Endothelial cell of umbilical vein (primary cell): ENCODE data around the gene SURF1. TPM values are rescaled to one million over a fixed set of nuclear protein-coding genes. Genes with fewer than 3 reads are reported as not detected.

Experiments used
- BruUV-seq: library from RNA; stranded (reverse); fragments of 400-500 nt; replicated peaks from 2 replicates; lab custom pipeline; 2021; lab: Mats Ljungman, UMichigan
- CTCF ChIA-PET: fragments of 300-600, 350-600 bp; sonication (Branson Sonifier 250); formaldehyde crosslinking; loops from one replicate; lab custom pipeline; 2021; ENCODE audit warnings: antibody characterized with exemption, inconsistent platforms; lab: Charles Lee
- POLR2A ChIA-PET: fragments of 300-600, 350-600 bp; sonication (Branson Sonifier 250); formaldehyde crosslinking; loops from one replicate; lab custom pipeline; 2021; ENCODE audit warnings: antibody characterized with exemption, inconsistent platforms; lab: Charles Lee
- DNase-seq: peaks from one replicate; pipeline ENCODE4 v3.0.0-alpha.2; 2011; ENCODE audit warnings: low read depth, low spot score
- FAIRE-seq: peaks from 2 replicates; lab custom pipeline; 2011; peaks lifted over from hg19 to GRCh38; lab: Jason Lieb, UNC
- H2AFZ ChIP-seq: 2 replicates; pipeline ENCODE4 v1.6.0; 2012; ENCODE audit warnings: low read depth, low read length, control low read depth, inconsistent platforms
- H3K27ac ChIP-seq: 2 replicates; pipeline ENCODE4 v1.5.1; 2011; ENCODE audit warnings: low read depth, mild to moderate bottlenecking, control low read depth, low read length, moderate library complexity; ENCODE audit not compliant: insufficient read depth
- H3K27me3 ChIP-seq, 2 experiments: 2 replicates each; pipeline versions ENCODE4 v1.6.0 to v1.6.1; 2011; ENCODE audit warnings: low read length in 2 of 2, mixed read lengths in 1 of 2; ENCODE audit not compliant: control insufficient read depth in 2 of 2, insufficient read depth in 2 of 2
- H3K36me3 ChIP-seq, 2 experiments: 2 replicates in 1 of 2; 3 replicates in 1 of 2; pipeline ENCODE4 v1.5.1; 2011; ENCODE audit warnings: low read length in 2 of 2, mild to moderate bottlenecking in 1 of 2, moderate library complexity in 1 of 2; ENCODE audit not compliant: control insufficient read depth in 2 of 2, insufficient read depth in 2 of 2; ENCODE audit errors: extremely low read depth in 1 of 2
- H3K4me1 ChIP-seq: 3 replicates; pipeline ENCODE4 v1.5.1; 2011; ENCODE audit warnings: mild to moderate bottlenecking, low read length; ENCODE audit not compliant: control insufficient read depth, insufficient read depth; ENCODE audit errors: extremely low read depth
- H3K4me2 ChIP-seq: 2 replicates; pipeline ENCODE4 v1.6.1; 2011; ENCODE audit warnings: low read length, control low read depth, mixed read lengths; ENCODE audit not compliant: insufficient read depth
- H3K4me3 ChIP-seq, 3 experiments: fragments of 200-600 bp in 1 of 3; sonication (generic), shearing (Covaris generic) in 1 of 3; replicated peaks in 1 of 3; 2 replicates each; pipeline ENCODE4 v1.5.1; 2011 to 2016; ENCODE audit warnings: control low read depth in 3 of 3, low read length in 3 of 3, mild to moderate bottlenecking in 2 of 3, inconsistent platforms in 1 of 3, low read depth in 1 of 3, moderate library complexity in 1 of 3; ENCODE audit not compliant: insufficient read depth in 1 of 3
- H3K79me2 ChIP-seq: 2 replicates; pipeline ENCODE4 v1.6.0; 2012; ENCODE audit warnings: low read length, inconsistent platforms; ENCODE audit not compliant: control insufficient read depth, insufficient read depth
- H3K9ac ChIP-seq: replicated peaks from 2 replicates; pipeline ENCODE3; 2011; ENCODE audit warnings: low read length, control low read depth; ENCODE audit not compliant: insufficient read depth; ENCODE audit errors: extremely low read depth
- H3K9me1 ChIP-seq: replicated peaks from 3 replicates; pipeline ENCODE4 v1.6.0; 2011; ENCODE audit warnings: mild to moderate bottlenecking, low read length; ENCODE audit not compliant: control insufficient read depth, insufficient read depth; ENCODE audit errors: extremely low read depth
- H3K9me3 ChIP-seq: replicated peaks from 2 replicates; pipeline ENCODE4 v1.5.1; 2012; ENCODE audit warnings: low read length, inconsistent platforms; ENCODE audit not compliant: control insufficient read depth, insufficient read depth
- H4K20me1 ChIP-seq: replicated peaks from 2 replicates; pipeline ENCODE3; 2011; ENCODE audit warnings: mild to moderate bottlenecking, low read length; ENCODE audit not compliant: control insufficient read depth, insufficient read depth; ENCODE audit errors: extremely low read depth
- CTCF ChIP-seq, 2 donors: IDR thresholded peaks; 1 replicate in 1 of 2; 2 replicates in 1 of 2; pipeline ENCODE4 v1.5.1; 2011; ENCODE audit warnings: low read length in 2 of 2, mild to moderate bottlenecking in 2 of 2, moderate library complexity in 2 of 2, control low read depth in 1 of 2, inconsistent platforms in 1 of 2, low read depth in 1 of 2; ENCODE audit not compliant: insufficient read depth in 1 of 2; ENCODE audit errors: extremely low read depth in 1 of 2
- EZH2 ChIP-seq: IDR thresholded peaks from 2 replicates; pipeline ENCODE4 v1.6.1; 2012; ENCODE audit warnings: borderline replicate concordance, low read depth, mild to moderate bottlenecking, moderate library complexity, low read length, inconsistent platforms; ENCODE audit not compliant: severe bottlenecking
- FOS ChIP-seq: IDR thresholded peaks from 2 replicates; pipeline ENCODE4 v1.6.1; 2011; ENCODE audit warnings: mild to moderate bottlenecking, low read length, moderate library complexity, borderline replicate concordance; ENCODE audit not compliant: insufficient read depth
- GATA2 ChIP-seq: IDR thresholded peaks from 2 replicates; pipeline ENCODE4 v1.7.0; 2011; ENCODE audit warnings: low read depth, mild to moderate bottlenecking, moderate library complexity, mixed read lengths, low read length; ENCODE audit not compliant: insufficient read length, insufficient read depth
- JUN ChIP-seq: IDR thresholded peaks from 2 replicates; pipeline ENCODE4 v1.6.1; 2011; ENCODE audit warnings: borderline replicate concordance, low read depth; ENCODE audit not compliant: insufficient read length, insufficient read depth
- MYC ChIP-seq: IDR thresholded peaks from one replicate; pipeline ENCODE4 v1.6.1; 2011; ENCODE audit warnings: mild to moderate bottlenecking, low read depth, low read length
- POLR2A ChIP-seq: IDR thresholded peaks from 2 replicates; pipeline ENCODE4 v1.6.1; 2012; ENCODE audit warnings: low read depth, mild to moderate bottlenecking, control low read depth, low read length
- POLR2AphosphoS5 ChIP-seq: IDR thresholded peaks from 2 replicates; pipeline ENCODE4 v1.6.1; 2012; ENCODE audit warnings: low read depth, mild to moderate bottlenecking, control low read depth, low read length, moderate library complexity; ENCODE audit not compliant: insufficient read depth
- dilution Hi-C: fragments of 300-500 bp; cut with MboI; formaldehyde crosslinking; loops from one replicate; pipeline ENCODE4 v1.15.0; 2019; ENCODE audit warnings: low sequenced_read_pairs; ENCODE audit not compliant: extremely low pct_ligation_motif_present
- intact Hi-C: fragments of 100-400 bp; cut with micrococcal nuclease; formaldehyde crosslinking; loops from one replicate; pipeline ENCODE4 v1.10.0; 2022
- polyA plus RNA-seq, 4 experiments: library from polyadenylated mRNA; depleted of rRNA in 3 of 4; stranded (reverse) in 3 of 4; unstranded in 1 of 4; fragments of >200 nt; gene quantifications; 2 replicates each; pipeline versions ENCODE4 v1.2.1 to v1.2.3, GENCODE V29; 2011 to 2012; ENCODE audit warnings: missing spikeins in 1 of 4
- total RNA-seq: library from RNA; stranded (reverse); gene quantifications from 2 replicates; pipeline ENCODE4 v1.2.3, GENCODE V29; 2021
- TF ChIP-seq, protein P1 (sequence below): IDR thresholded peaks from 2 replicates; pipeline ENCODE4 v1.6.1; 2011; ENCODE audit not compliant: insufficient read depth, insufficient read length

Gene SURF1
- total and polyA plus RNA-seq, 2 donors (not counting 3 experiments of a cell fraction or from before 2014, with no cell fraction given) = 22.8 to 27.1 TPM

GRCh38 chr9:133375116-133375723 is 18.9 kb upstream of the SURF1 start:
- POLR2A ChIA-PET = interaction anchor here (1.2 to 1.5 kb wide), 2 partner anchors 27 to 103 kb away, joined by 3 to 6 read pairs; partner anchors contain the start of genes MED22, RPL7A and SLC2A6
- peak overlapping the region; percentile 90 for H3K4me2 ChIP-seq
- peaks cover 56% of the 10 kb centered on the region for H3K79me2 ChIP-seq
- CTCF ChIA-PET = interaction anchor here (1.0 to 1.9 kb wide), 5 partner anchors 9 to 111 kb away, joined by 3 to 5 read pairs (median 3); no protein-coding TSS in a partner anchor
- H3K27ac ChIP-seq = peak overlapping the region; percentile 85
- H3K4me1 ChIP-seq = peaks cover 10% of the 10 kb centered on the region
- H4K20me1 ChIP-seq = peaks cover 2% of the 10 kb centered on the region
- intact Hi-C loops (loop anchor here (1.0 kb wide), 1 partner anchor 19 kb away; the partner anchor contains the start of genes SURF1 and SURF2), dilution Hi-C loops (no loop called here)
- FAIRE-seq (peak; percentile 61), DNase-seq (peak; percentile 58)
- peak overlapping the region; percentile 40 to 99 (median 99) for H3K4me3 ChIP-seq
- TF ChIP-seq CTCF (IDR thresholded peaks at IDR 0.05; ENCODE audit: extremely low read depth in 1 of 2, insufficient read depth in 1 of 2, low read depth in 1 of 2, low read length in 2 of 2) (no peak), MYC (no peak), GATA2 (no peak), JUN (no peak), EZH2 (no peak), POLR2AphosphoS5 (no peak), POLR2A (no peak), FOS (no peak)
- TF ChIP-seq, protein P1, sequence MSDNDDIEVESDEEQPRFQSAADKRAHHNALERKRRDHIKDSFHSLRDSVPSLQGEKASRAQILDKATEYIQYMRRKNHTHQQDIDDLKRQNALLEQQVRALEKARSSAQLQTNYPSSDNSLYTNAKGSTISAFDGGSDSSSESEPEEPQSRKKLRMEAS = no peak
- H3K36me3 ChIP-seq = peaks cover 5 to 17% of the 10 kb centered on the region in 2 experiments
- H3K9me3 ChIP-seq = no peaks in the 10 kb centered on the region
- no peaks in the 10 kb centered on the region for H3K9me1 ChIP-seq
- no peak overlapping the region for H2AFZ ChIP-seq
- peak overlapping the region; percentile 97 for H3K9ac ChIP-seq
- BruUV-seq = TSS peak; percentile 39
- H3K27me3 ChIP-seq = no peaks in the 10 kb centered on the region
